Measurements from ENCODE around the gene OVCA2.

DNA sequence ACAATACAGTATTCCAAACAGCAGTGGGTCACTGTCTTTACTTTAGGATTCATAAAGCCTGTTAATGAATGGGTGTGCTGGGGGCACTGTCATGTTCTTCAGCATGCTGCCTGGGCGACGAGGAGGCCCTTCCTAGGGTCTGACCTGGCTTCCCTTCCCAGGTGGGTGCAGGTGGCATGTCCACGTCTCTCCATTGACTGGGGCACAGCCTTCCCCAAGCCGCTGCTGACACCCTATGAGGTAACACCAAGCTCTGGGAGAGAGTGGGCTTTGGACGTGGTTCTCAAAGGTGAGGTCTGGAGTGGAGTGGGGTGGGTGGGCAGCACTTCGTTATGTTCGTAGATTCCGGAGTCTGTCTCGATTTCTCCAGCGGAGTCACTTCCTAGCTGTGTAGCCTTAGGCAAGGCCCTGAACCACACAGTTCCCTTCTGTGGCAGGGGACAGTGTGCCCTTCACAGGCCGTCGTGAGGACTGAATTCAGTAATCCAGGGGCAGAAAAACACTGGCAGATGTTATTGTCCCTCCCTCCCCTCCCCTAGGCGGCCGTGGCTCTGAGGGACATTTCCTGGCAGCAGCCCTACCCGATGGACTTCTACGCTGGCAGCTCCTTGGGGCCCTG lies 771 bp upstream of the OVCA2 start:
- TF ChIP-seq CTCF (IDR thresholded peaks at IDR 0.05) (no peak), POLR2A (IDR thresholded peaks at IDR 0.05) (no peak)
